Prostate gland (tissue), 2 donors: ENCODE results near the gene SRGAP3.

Experiments
- POLR2AphosphoS5 ChIP-seq: sonication (generic); formaldehyde crosslinking; IDR thresholded peaks from one replicate; pipeline ENCODE4 v1.6.1; 2017; ENCODE audit warnings: antibody characterized with exemption
- TF ChIP-seq, protein P1 (sequence below), 4 experiments: fragments of 200-600 bp in 2 of 4; fragments of 450-650 bp in 2 of 4; sonication (generic) in 2 of 4; IDR thresholded peaks; 1 replicate in 3 of 4; 2 replicates in 1 of 4; pipeline ENCODE4 v1.5.1; 2016 to 2019; ENCODE audit warnings: antibody characterized with exemption in 4 of 4, mild to moderate bottlenecking in 2 of 4, moderate library complexity in 2 of 4

DNA sequence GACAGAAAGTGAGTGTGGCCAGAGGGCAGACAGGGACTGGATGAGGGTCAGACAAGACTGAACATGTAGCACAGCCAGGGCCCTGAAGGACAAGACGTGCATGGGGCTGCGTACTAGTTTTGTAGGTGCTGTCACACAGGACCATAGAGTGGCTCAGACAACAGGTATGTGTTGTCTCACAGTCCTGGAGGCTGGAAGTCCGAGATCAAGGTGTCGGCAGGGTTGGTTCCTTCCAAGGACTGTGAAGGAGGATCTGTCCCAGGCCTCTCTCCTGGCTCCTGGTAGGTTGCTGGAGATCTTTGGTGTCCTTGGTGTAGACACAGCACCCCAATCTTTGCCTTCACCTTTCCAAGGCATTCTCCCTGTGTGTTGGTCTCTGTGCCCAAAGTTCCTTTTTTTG is 136.4 kb downstream of the SRGAP3 start:
- TF ChIP-seq POLR2AphosphoS5, result no peak
- TF ChIP-seq, protein P1, sequence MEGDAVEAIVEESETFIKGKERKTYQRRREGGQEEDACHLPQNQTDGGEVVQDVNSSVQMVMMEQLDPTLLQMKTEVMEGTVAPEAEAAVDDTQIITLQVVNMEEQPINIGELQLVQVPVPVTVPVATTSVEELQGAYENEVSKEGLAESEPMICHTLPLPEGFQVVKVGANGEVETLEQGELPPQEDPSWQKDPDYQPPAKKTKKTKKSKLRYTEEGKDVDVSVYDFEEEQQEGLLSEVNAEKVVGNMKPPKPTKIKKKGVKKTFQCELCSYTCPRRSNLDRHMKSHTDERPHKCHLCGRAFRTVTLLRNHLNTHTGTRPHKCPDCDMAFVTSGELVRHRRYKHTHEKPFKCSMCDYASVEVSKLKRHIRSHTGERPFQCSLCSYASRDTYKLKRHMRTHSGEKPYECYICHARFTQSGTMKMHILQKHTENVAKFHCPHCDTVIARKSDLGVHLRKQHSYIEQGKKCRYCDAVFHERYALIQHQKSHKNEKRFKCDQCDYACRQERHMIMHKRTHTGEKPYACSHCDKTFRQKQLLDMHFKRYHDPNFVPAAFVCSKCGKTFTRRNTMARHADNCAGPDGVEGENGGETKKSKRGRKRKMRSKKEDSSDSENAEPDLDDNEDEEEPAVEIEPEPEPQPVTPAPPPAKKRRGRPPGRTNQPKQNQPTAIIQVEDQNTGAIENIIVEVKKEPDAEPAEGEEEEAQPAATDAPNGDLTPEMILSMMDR (IDR thresholded peaks at IDR 0.05), result no peak
